Neural progenitor cell (in vitro differentiated cells): Measurements from ENCODE around the gene P3H3.

Source experiments
- CTCF ChIP-seq: fragments of 200-600 bp; sonication (generic); IDR thresholded peaks from 2 replicates; pipeline ENCODE4 v1.5.1; 2017; ENCODE audit warnings: antibody characterized with exemption, mild to moderate bottlenecking
- EZH2 ChIP-seq: fragments of 200-600 bp; sonication (generic); IDR thresholded peaks from 2 replicates; pipeline ENCODE4 v1.6.1; 2017; ENCODE audit warnings: antibody characterized with exemption, mild to moderate bottlenecking, moderate library complexity
- EZH2phosphoT487 ChIP-seq: fragments of 200-600 bp; sonication (generic); IDR thresholded peaks from 2 replicates; pipeline ENCODE4 v1.6.1; 2017; ENCODE audit warnings: antibody characterized with exemption

GRCh38 chr12:6850796-6851152, 22.6 kb downstream of the P3H3 start:
- TF ChIP-seq CTCF (no peak), EZH2 (no peak), EZH2phosphoT487 (no peak)
